ENCODE measurements around the gene RBBP5.

RBBP5 gene

GRCh38 chr1:205042911-205043806 is 78.6 kb downstream of the RBBP5 start, which contains the start of gene CNTN2:
TSS of gene CNTN2 (plus strand) at chr1:205043212. CDS start at chr1:205053186, 9,974 bp downstream.
- H3K4me3 ChIP-seq (ENCODE audit: low read depth, low read length): peak within 1 kb of the TSS; percentile 52
- peak; percentile 69 for DNase-seq
- H3K9me3 ChIP-seq: no peaks in the 10 kb centered on the region
- TF ChIP-seq CTCF (IDR thresholded peaks at IDR 0.05; ENCODE audit: low read depth, low read length): no peak
- H3K27me3 ChIP-seq: peaks cover 3% of the 10 kb centered on the region; the same call in 1 of the 2 replicates
- no peaks in the 10 kb centered on the region for H3K36me3 ChIP-seq
- H3K4me1 ChIP-seq: peaks cover 5% of the 10 kb centered on the region; the same call in 1 of the 2 replicates

DNA sequence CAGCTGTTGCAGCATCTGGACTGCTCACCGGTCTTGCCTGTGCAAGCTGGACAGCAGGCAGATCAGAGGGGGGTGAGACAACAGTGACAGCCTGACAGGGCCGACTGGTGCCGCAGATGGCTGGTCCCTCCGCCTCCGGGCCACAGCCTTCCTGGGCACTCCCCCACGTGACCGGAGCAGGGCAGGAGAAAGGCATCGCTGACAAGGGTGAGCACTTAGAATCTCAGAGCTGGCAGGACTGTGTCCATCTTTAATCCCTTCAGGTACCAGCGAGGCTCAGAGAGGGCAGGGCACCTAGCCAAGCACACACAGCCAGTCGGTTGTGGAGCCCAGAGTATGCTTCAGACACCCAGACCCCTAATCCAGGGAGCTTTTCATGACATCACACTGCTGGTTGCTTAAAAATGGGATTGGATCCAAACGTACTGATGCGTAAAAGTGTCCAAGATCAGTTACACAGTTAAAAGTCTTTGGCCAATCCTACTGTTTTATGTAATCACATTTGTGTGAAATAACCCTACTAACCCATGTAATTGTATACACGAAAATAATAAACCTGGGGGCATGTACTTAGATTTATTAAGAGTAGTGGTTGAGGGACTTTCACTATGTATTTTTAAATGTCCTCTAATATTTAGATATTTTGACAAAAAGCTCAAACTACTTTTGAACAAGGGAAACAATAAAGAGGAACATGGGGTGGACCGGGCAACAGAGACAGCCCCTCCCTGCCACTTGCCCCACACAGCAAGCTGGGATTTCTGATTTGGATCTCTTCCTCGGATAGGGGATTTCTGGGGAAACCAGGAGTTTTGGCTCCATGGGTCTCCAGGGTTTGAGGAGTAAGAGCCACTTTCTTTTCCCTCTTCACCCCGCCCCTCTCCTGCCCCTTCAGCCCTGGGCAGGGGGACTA is 79.5 kb downstream of the RBBP5 start:
- Histone ChIP-seq H3K36me3 (no peaks in the 10 kb centered on the region), H3K27me3 (peaks cover 3% of the 10 kb centered on the region; the same call in 1 of the 2 replicates), H3K9me3 (no peaks in the 10 kb centered on the region), H3K4me3 (ENCODE audit: low read depth, low read length) (peak overlapping the region; percentile 52), H3K4me1 (peaks cover 5% of the 10 kb centered on the region; the same call in 1 of the 2 replicates)
- TF ChIP-seq CTCF (IDR thresholded peaks at IDR 0.05; ENCODE audit: low read depth, low read length): no peak
- DNase-seq: peak; percentile 57

DNA sequence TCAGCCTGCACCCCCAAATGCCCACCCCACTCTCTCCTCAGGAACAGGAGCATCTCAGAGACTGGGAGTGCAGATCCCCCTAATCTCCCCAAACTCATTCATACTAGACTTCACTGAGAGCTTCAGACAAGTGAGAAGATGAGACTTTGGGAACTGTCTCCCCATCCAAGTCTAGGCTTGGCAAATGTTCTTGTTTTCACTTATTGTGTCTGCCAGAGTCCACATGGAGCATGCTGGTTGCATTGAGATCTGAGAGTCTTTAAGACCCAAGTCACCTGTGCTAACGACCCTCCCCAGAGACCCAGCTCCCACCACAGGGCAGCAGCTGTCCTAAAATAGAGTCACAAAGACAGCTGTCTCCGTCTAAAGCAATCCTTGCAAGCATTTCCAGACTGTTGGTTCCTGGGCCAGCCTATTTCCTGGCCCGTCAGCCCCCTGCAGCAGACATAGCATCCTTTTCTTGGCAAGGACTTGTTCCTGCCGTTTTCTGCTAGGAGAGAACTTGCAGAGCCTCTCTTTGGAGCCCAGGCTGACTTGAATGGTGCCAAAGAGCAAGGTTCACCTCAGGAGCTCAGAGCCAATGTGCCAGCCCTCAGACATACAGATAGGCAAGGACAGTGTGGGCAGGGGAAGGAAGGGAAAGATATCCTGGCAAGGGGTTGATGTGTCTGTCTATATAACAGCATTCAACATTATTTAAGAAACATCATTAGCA is 80.6 kb downstream of the RBBP5 start:
- TF ChIP-seq CTCF (IDR thresholded peaks at IDR 0.05; ENCODE audit: low read depth, low read length): no peak
- no peak overlapping the region for H3K4me3 ChIP-seq (ENCODE audit: low read depth, low read length)
- no peak for DNase-seq
- peaks cover 3% of the 10 kb centered on the region; the same call in 1 of the 2 replicates for H3K27me3 ChIP-seq
- H3K36me3 ChIP-seq: no peaks in the 10 kb centered on the region
- peaks cover 5% of the 10 kb centered on the region; the same call in 1 of the 2 replicates for H3K4me1 ChIP-seq
- no peaks in the 10 kb centered on the region for H3K9me3 ChIP-seq

- peaks cover 5% of the 10 kb centered on the region; the same call in 1 of the 2 replicates for H3K4me1 ChIP-seq
- no peaks in the 10 kb centered on the region for H3K36me3 ChIP-seq
- DNase-seq: no peak
- TF ChIP-seq CTCF (IDR thresholded peaks at IDR 0.05; ENCODE audit: low read depth, low read length): no peak
- peaks cover 3% of the 10 kb centered on the region; the same call in 1 of the 2 replicates for H3K27me3 ChIP-seq
- no peak overlapping the region for H3K4me3 ChIP-seq (ENCODE audit: low read depth, low read length)
- no peaks in the 10 kb centered on the region for H3K9me3 ChIP-seq
These were observed 83.5 kb downstream of the RBBP5 start for GRCh38 chr1:205038132-205038786.

DNA sequence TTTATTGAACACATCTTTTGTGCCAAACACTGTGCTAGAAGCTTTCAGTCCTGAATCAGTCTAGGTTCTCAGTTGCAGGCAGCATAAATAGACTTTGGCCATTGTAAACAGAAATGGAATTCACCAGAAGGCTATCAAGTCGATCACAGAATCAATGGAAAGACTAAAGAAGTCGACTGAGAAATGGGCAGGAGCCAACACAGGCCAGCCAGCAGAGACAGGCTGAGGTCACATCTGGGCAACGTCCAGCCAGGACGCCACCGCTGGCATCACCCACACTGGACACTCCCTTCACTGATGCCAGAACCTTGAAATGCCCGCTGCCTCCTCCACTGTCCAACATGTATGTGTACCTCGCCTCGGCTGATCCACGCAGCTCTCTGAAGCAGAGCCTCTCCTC is 84.2 kb downstream of the RBBP5 start:
- no peak overlapping the region for H3K4me3 ChIP-seq (ENCODE audit: low read depth, low read length)
- no peak for DNase-seq
- peaks cover 3% of the 10 kb centered on the region; the same call in 1 of the 2 replicates for H3K27me3 ChIP-seq
- TF ChIP-seq CTCF (IDR thresholded peaks at IDR 0.05; ENCODE audit: low read depth, low read length): no peak
- H3K9me3 ChIP-seq: no peaks in the 10 kb centered on the region
- H3K36me3 ChIP-seq: no peaks in the 10 kb centered on the region
- H3K4me1 ChIP-seq: peaks cover 5% of the 10 kb centered on the region; the same call in 1 of the 2 replicates
